ENCODE results near the gene HNRNPL.
"Not testable (repeated sequence)": the region's sequence is repeated elsewhere in the genome, so short reads cannot be mapped to it uniquely, and the experiment has no call there.

Gene HNRNPL

DNA sequence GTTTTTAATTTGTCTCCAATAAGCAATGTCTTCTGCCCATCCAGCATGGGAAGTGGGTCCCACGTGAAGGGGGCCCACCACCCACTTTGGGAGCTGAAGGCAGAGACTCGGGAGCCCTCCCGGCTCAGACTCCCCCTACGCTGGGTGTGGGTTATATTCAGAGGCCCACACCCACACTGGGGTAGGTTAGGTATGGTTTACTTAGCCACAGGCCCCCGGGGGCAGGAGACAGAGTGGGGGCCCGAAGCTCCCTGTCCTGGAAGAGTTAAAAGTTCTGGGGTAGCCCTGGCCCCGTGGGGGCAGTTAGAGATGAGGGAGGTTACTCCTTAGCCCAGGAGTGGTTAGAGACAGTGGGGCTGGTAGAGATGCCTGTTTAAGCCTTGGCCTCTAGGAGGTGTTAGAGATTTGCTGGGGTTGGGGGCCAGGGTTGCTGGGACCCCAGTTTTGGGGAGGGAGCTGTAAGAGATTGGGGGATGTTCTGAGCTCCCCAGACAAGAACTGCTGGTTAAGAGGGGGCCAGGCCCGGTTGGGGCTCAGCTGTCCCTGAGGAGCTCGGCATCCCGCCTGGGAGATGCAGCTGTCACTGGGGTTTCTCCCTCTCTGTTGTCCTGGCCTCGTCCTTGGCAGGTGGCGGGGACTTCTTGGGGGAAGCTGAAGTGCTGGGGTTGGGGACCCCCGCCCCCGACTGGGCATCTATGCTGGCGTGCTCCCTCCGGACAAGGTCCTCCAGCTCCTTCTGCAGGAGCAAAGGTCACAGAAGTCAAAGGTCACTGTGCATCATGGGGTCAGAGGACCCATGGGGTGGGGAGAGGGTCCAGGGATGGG, 29.0 kb upstream of the HNRNPL start:
- no peak for TF ChIP-seq ZNF274 (IDR thresholded peaks at IDR 0.05; ENCODE audit: low read depth, low read length)
- peak overlapping the region; percentile 74; the same call in 1 of the 2 replicates for H3K4me3 ChIP-seq (ENCODE audit: low read length)

DNA sequence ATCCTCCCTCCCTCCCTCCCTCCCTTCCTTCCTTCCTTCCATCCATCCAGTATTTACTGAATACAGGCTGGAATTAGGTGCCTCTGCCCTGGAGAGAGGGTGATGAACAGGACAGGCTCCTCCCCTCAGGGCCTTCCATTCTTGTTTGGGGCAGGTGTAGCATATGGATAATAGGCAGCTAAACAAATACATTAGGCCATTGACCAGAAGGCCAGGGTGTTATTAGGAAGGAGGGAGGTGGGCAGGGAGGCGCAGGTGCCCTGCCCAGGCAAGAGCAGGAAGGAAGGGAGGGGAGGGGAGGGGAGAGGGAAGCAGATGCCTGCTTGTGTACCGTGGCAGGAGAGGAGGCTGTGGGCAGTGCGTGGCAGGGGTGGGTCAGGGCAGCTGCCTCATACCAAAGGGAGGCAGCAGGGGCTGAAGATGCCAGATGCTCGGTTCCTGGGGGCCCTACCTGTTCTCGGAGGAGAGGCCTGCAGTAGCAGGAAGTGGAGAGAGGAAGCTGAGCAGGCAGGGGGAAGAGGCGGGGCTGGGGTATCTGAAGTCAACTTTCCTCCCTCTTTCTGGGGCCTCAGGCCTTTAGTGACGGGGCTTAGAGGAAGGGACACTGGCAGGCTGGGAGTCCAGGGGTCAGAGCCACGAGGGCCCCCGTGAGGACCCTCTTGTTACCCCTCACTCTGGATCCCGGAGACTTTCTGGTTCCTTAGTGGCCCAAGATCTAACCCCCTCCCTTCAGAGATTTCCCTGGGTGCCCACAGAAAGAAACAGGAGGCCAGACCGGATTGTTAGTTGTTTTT, 28.2 kb upstream of the HNRNPL start, which contains the start of gene RINL:
Gene RINL, minus strand, starts transcription at position 495 of the 794 bp plus-strand sequence. CDS start 1,533 bp downstream, outside the sequence.
- no peak for TF ChIP-seq ZNF274 (IDR thresholded peaks at IDR 0.05; ENCODE audit: low read depth, low read length)
- H3K4me3 ChIP-seq (ENCODE audit: low read length) = peak within 1 kb of the TSS; percentile 74

DNA sequence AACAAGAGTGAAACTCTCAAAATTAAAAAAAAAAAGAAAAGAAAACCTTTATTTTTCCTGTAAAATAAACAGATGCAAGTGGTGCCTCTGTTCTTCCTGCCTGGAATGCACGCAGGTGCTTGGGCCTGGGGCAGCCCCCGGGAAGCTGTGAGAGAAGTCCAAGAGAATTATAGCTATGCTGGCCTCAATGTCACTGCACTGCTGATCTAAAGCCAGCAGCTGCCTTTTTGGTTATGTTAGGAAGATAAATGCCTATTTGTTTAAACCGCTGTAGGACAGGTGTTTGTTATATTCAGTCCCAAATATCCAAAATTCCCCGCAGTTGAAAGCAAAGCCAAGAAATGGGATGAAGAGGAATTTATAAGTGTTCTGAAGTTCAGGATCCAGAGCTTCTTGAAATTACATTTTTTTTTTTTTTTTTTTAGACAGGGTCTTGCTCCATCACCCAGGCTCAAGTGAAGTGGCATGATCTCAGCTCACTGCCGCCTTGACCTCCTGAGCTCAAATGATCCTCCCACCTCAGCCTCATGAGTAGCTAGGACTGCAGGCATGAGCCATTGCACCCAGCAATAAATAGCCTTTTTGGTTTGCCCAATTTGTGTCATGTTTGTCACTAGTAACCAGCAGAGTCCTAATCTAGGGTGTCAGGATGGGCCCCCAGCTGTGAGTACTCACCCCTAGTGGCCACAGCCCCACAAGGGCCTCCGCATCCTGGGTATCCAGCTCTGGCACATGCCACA, 26.0 kb upstream of the HNRNPL start:
- no peak for TF ChIP-seq ZNF274 (IDR thresholded peaks at IDR 0.05; ENCODE audit: low read depth, low read length)
- H3K4me3 ChIP-seq (ENCODE audit: low read length) = no peak overlapping the region

DNA sequence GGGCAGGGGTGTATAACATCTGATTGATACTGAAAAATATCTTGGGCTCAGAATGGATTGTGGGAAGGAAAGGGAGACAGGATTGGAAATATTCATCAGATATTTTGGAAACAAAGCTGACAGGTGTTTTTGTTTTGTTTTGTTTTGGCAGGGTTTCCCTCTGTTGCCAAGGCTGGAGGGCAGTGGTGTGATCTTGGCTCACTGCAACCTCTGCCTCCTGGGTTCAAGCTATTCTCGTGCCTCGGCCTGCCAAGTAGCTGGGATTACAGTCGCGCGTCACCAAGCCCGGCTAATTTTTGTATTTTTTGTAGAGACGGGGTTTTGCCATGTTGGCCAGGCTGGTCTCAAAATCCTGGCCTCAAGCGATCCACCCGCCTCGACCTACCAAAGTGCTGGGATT, 23.6 kb upstream of the HNRNPL start:
- not testable (repeated sequence) for H3K4me3 ChIP-seq (ENCODE audit: low read length)

DNA sequence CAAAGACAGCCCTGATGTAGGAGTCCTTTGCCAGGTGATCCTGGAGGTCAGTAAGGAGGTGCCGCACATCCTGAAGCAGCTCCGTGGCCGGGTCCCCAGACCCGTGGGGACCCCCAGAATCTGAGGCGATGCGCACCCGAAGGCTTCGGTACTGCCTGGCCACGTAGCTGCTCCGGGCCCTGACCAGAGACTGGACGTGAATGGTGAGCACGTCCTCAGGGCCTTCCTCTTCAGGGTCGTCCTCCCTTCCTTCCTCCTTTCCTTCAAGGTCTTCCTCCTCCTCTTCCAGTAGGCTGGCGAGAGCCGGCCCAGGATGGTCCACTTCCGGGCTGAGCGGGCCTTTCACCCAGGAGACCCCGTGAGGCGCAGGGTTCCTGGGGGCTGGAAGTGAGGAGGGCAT, 20.8 kb upstream of the HNRNPL start:
- no peak for TF ChIP-seq ZNF274 (IDR thresholded peaks at IDR 0.05; ENCODE audit: low read depth, low read length)
- no peak overlapping the region for H3K4me3 ChIP-seq (ENCODE audit: low read length)

DNA sequence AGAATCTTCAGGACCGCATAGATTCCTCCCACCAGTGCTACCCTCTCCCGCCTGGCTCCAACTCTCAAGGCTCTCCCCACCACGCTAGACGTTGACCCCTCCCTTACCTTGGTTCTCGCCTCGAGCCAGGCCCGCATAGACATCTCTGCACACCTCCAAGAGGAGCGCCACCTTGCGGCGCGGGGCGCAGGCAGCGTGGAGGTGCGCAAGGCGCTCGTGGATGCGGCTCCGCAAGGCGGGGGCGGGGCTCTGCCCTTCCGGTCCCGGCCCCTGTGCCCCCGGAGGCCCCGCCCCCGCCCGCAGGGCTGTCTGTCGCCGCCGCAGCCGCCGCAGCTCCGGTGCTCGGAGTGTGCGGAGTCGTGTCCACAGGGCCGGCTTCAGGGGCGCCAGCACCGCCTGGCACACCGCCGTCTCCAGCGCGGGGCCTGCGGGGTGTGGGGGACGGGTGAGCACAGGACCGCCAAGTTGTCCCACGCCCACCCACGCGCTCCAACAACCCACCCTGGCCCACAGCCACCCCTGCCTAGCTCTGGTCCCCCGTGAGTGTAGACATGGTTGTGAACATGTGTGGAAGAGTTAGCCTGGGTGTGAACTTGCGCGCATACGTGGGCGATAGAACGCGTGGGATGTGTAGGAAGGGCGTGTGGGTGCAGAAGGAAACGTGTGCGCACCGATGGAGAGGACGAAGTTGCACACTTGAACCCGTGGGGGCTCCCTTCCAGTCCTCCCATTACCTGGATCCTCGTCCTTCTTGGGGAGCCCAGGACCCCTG, 20.2 kb upstream of the HNRNPL start:
- TF ChIP-seq ZNF274 (IDR thresholded peaks at IDR 0.05; ENCODE audit: low read depth, low read length) = no peak

DNA sequence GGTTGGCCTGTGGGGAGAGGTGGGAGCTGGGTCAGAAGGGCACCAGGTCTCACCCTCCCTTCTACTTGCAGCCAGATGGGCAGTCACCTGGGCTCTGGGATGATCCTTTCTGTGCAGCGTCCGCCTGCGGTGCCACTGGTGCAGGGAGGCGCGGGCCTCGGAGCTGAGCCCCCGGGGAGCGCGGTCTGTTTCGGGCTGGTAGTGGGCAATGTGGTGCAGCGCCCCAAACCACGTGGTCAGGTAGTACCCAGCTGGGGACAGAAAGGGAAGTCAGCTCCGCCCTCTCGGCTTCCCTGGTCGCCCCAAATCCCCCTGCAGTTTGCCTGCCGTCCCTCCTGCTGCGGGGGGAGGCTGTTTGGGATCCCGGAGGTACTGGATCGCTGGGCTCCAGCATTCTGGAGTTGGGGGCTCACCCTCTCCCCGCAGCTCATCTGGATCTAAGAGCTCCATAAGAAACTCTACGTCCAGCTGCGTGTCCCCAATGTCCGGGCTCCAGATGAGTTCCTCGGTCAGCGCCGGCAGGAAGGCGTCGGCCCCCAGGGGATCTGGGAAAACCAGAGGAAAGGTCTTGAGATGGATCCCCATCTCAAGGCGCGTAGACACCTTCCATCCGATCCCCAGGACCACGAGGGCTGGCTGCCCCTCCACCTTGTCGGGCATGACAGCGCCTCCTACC, 19.5 kb upstream of the HNRNPL start:
- peak overlapping the region; percentile 47; the same call in 1 of the 2 replicates for H3K4me3 ChIP-seq (ENCODE audit: low read length)
- TF ChIP-seq ZNF274 (IDR thresholded peaks at IDR 0.05; ENCODE audit: low read depth, low read length) = no peak

More for the DNA sequence above, 20.2 kb upstream of the HNRNPL start:
- peak overlapping the region; percentile 47; the same call in 1 of the 2 replicates for H3K4me3 ChIP-seq (ENCODE audit: low read length)

DNA sequence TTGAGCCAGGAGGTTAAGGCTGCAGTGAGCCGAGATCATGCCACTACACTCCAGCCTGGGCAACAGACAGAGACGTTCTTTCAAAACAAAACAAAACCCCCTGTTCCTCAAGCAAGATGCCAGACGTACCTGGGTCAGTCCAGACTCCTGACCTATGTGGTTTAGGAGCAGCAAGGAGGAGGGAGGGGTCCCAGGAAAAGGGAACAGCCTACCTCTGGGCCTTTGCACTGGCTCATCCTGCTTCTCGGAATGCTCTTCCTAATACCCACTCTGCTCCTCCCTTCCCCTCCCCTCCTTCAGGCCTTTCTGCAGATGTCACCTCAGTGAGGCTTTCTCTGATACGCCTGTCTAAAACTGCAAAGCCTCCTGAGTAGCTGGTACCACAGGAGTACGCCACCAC, 18.8 kb upstream of the HNRNPL start:
- TF ChIP-seq ZNF274 (IDR thresholded peaks at IDR 0.05; ENCODE audit: low read depth, low read length) = no peak
- no peak overlapping the region; the same call in 1 of the 2 replicates for H3K4me3 ChIP-seq (ENCODE audit: low read length)

DNA sequence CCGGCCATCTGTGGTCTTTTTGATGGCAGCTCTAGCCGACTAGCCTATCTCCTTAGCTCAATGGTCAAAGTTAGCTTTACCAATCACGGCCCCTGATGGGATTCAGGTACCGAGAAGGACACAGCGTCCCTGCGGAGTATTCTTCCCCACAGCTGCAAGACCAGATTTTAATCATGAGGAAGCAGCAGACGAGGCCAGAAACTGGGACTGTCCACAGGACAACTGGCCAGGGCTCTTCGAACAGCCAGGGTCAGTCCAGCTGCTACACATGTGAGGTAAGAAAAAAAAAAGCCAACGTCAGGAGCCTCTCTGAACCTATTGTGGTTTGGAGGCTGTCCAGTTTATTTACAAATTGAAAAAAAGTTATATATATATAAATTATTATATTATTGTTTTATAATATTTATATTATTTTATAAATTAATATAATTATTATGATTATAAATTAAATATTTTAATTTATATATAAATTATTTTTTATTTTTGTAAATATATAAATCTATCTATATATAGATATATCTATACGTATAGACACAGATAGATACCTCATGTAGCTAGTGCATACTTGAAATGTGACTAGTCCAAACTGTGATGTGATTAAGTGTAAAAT, 17.5 kb upstream of the HNRNPL start:
- TF ChIP-seq ZNF274 (IDR thresholded peaks at IDR 0.05; ENCODE audit: low read depth, low read length) = no peak
- H3K4me3 ChIP-seq (ENCODE audit: low read length) = no peak overlapping the region

DNA sequence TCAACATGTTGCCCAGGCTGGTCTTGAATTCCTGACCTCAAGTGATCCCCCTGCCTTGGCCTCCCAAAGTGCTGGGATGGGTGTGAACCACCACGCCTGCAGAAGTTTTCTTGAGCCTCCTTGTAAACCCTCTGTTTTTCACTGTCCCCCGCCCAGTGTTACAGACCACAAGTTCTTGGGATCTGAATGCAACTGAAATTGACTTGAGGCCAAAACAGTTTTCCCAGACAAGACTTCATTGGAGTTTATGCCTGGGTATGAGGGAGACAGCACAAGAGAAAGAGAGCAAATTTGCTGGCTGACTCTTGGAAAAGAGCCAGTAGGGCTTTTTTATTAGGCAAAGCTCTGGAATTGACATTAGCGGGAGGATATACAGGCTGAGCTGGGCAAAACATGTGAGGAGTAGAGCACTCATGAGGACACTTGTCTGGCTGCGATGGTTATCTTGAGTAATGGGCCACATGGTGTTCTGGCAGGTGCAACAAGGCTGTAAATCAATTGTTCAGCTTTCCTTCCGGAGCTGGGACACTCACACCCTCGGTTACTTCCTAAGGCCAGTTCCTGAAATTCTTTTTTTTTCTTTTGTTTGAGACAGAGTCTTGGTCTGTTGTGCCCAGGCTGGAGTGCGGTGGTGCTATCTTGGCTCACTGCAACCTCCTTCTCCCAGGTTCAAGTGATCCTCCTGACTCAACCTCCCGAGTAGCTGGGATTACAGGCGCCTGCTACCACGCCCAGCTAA, 12.7 kb upstream of the HNRNPL start:
- no peak for TF ChIP-seq ZNF274 (IDR thresholded peaks at IDR 0.05; ENCODE audit: low read depth, low read length)
- H3K4me3 ChIP-seq (ENCODE audit: low read length) = no peak overlapping the region

DNA sequence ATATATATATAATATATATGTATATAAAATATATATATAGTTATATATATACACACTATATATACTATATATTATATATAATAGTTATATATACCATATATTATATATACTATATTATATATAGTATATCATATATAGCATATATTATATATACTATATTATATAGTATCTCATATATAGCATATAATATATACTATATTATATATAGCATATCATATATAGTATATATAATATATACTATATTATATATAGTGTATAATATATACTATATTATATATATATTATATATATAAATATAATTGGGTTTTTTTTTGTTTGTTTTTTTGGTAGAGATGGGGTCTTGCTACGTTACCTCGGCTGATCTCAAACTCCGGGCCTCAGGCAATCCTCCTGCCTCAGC, 11.6 kb upstream of the HNRNPL start:
- no peak for TF ChIP-seq ZNF274 (IDR thresholded peaks at IDR 0.05; ENCODE audit: low read depth, low read length)
- H3K4me3 ChIP-seq (ENCODE audit: low read length) = no peak overlapping the region

DNA sequence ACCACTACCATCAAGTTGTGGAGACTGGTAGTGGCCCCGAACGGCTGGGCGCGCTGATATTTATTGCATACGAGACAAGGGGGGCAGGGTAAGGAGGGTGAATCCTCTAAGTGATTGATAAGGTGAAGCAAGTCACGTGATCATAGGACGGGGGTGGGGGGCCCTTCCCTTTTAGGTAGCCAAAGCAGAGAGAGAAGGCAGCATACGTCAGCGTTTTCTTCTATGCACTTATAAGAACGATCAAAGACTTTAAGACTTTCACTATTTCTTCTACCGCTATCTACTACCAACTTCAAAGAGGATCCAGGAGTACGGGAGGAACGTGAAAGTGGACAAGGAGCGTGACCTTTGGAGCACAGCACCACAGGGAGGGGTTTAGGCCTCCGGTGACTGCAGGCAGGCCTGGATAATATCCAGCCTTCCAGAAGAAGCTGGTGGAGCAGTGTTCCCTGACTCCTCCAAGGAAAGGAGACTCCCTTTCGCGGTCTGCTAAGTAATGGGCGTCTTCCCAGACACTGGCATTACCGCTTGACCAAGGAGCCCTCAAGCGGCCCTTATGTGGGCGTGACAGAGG, 9.9 kb upstream of the HNRNPL start:
- H3K4me3 ChIP-seq (ENCODE audit: low read length) = not testable (repeated sequence)
